ENCODE measurements around the gene KRTAP10-3.

KRTAP10-3 gene

DNA sequence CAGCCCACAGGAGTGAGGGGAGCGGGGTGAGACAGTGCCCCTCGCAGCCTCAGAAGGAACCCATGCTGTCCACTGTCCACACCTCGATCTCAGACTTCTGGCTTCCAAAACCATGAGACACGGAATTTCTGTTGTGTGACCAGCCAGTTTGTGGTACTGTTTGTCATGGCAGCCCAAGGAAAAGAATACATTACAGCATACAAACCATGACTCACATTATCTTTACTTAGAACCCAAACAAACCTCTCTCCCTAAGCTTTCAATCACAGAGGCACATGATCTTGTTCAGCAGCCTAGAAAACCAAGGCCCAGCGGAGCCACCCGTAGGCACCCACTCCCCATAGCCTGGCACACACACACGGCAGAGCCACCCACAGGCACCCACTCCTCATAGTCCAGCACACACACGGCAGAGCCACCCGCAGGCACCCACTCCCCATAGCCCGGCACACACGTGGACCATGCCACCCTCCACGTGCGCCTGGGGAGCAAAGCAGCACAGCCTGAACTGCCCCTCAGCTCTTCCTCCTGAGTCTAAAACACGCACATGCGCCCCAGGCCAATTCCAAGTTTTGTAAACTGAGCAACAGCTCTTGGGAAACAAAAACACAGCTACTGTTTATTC lies 14.5 kb upstream of the KRTAP10-3 start:
- no peak overlapping the region for H3K4me3 ChIP-seq (ENCODE audit: low read depth, low read length)
- TF ChIP-seq, protein P1, sequence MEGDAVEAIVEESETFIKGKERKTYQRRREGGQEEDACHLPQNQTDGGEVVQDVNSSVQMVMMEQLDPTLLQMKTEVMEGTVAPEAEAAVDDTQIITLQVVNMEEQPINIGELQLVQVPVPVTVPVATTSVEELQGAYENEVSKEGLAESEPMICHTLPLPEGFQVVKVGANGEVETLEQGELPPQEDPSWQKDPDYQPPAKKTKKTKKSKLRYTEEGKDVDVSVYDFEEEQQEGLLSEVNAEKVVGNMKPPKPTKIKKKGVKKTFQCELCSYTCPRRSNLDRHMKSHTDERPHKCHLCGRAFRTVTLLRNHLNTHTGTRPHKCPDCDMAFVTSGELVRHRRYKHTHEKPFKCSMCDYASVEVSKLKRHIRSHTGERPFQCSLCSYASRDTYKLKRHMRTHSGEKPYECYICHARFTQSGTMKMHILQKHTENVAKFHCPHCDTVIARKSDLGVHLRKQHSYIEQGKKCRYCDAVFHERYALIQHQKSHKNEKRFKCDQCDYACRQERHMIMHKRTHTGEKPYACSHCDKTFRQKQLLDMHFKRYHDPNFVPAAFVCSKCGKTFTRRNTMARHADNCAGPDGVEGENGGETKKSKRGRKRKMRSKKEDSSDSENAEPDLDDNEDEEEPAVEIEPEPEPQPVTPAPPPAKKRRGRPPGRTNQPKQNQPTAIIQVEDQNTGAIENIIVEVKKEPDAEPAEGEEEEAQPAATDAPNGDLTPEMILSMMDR (IDR thresholded peaks at IDR 0.05; ENCODE audit: control insufficient read depth, extremely low read depth, insufficient read depth): no peak
- no peak for DNase-seq (ENCODE audit: low read depth)

DNA sequence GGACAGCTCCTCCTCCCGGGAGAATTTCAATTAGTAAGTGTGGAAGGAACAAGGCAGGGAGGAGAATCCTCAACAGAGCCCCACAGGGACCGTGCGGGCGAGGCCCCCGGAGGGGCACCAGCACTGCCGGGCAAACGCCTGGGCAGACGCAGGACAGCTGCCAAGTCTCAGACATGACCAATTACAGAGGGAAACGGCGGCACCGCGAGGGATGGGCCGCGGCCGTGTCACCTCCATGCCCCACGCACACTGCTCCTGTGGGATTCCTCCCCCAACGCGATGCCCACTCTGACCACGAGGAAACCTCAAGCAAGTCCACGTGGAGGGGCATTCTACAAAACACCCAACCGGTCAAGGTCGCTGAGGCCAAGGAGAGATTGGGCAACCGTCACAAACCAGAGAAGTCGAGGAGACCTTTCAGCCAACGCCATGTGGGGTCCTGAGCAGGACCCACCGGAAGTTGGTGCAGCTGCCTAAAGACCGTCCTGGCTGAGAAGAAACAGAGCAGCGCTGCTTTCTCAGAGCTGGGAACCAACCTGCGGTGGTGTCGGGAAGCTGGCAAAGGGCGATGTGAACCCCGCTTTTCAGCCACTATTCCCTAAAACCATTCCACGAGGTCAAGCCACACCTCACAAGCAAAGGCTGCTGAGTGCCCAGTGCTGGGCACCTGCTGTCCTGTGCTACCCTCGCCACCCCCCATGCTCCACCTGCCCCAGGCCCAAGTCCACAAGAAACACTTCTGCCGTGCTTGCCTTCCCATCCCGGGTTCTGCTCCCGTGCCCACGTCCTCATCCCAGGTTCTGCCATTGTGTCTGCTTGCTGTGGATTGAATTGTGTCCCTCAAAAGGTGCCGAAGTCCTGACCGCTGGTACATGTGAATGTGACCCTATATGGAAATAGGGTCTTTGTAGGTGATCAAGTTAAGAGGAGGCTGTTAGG lies 13.5 kb upstream of the KRTAP10-3 start:
- DNase-seq (ENCODE audit: low read depth): no peak
- TF ChIP-seq, protein P1 (IDR thresholded peaks at IDR 0.05; ENCODE audit: control insufficient read depth, extremely low read depth, insufficient read depth): no peak
- H3K4me3 ChIP-seq (ENCODE audit: low read depth, low read length): no peak overlapping the region

DNA sequence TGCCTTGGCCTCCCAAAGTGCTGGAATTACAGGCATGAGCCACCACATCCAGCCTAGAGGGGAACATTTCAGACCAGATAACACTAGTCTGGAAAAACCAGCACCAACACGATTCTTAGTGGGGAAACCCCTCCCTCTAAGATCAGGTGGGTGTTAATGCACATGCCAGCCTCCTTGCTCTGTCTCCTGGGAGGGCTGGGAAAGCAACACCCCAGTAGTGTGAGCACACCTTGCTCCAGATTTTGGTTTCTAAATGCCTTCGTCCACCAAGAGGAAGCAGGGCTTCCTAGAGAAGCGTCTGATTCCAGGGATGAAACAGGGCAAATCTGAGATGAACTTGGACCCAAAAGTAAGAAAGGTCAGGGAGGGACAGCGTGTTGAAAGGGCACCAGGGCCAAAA lies 12.7 kb upstream of the KRTAP10-3 start:
- TF ChIP-seq, protein P1 (IDR thresholded peaks at IDR 0.05; ENCODE audit: control insufficient read depth, extremely low read depth, insufficient read depth): no peak
- DNase-seq (ENCODE audit: low read depth): no peak
- no peak overlapping the region for H3K4me3 ChIP-seq (ENCODE audit: low read depth, low read length)

DNA sequence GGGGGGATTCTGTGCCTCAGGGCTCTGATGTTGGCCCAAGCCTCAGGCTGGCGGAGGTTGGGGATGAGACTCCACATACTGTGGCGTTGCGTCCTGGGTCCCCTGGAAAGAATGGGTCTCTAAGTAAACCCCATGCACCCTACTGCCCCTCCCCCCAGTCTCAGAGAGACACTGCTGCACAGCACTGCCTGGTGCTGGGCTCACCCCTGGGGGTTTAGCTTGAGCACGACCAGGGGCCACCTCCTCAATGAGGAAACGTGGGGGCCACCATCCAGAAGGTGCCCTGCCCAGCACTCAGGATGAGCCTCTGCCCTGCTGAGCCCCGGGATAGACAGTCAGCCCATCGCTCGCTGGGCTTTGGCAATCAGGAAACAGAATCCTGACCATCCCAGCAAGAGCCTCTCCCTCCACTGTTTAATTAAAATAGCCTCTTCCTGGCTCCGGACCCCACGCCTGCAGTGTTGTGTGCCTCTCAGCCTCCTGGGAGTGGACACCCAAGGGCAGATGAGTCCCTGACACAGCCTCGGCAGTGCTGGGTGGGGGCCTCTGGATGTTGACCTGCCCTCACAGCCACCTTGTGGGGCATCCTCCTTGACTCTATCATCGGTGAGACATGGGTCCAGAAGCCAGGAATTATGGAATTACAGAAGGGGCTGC lies 11.4 kb upstream of the KRTAP10-3 start:
- no peak for DNase-seq (ENCODE audit: low read depth)
- TF ChIP-seq, protein P1 (IDR thresholded peaks at IDR 0.05; ENCODE audit: control insufficient read depth, extremely low read depth, insufficient read depth): no peak
- no peak overlapping the region for H3K4me3 ChIP-seq (ENCODE audit: low read depth, low read length)

DNA sequence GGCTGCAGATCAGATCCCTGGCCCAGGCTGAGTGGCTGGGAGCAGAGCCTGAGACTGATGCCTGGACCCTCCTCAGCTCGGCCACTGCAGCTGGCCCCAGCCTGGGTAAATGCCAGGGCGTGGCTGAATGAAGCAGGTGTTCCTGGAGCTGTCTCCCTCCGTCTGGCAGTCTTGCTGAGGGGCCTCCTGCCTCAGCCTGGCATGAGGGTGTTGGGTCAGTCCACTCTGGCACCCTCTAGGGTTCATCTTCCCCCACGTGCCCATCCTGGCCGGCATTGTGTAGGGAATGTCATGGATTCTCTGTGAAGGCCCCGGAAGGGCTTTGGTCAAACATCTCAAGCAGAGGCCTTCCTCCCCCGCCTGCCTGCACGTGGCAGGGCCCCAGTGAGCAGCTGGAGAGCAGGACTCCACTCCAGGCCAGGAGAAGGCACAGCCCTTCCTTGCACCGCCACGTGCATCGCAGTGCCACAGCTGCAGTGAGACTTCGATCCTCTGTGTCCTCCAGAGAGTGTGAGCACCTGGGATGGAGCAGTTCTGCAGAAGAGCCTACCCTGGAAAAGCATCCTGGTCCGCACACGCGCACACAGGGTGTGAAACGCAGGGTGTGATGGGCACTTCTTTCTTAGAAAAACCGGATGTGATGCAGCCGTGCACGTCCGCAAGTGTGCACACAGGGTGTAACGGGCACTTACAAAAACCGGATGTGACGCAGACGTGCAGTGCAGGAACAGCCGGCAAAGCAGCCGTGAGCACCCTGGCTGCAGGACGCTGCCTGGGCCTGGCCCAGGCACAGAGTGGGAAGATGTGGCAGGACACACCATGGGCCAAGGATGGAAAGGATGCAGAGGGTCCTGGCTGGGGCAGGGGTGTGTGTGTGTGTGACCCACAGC lies 10.3 kb upstream of the KRTAP10-3 start:
- TF ChIP-seq, protein P1 (IDR thresholded peaks at IDR 0.05; ENCODE audit: control insufficient read depth, extremely low read depth, insufficient read depth): no peak
- no peak overlapping the region for H3K4me3 ChIP-seq (ENCODE audit: low read depth, low read length)
- no peak for DNase-seq (ENCODE audit: low read depth)

DNA sequence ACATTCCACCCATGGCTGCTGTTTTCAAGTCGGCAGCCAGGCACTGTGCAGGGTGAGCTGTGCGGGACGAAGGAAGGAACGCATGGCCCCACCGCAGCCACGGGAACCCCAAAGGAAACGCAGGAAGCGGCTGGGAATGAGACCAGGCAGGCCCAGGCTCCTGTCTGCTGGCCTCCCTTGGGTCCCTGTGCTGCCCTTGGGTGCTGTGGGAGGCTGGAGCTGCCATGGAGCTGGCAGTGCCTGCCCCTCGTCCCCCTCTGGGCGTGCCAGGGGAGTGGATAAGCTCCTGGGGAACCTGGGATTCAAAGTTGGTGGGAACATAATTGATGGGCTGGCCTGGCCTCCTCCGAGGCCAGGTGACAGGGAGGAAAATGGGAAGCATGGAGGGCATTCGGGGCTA lies 9.7 kb upstream of the KRTAP10-3 start:
- TF ChIP-seq, protein P1 (IDR thresholded peaks at IDR 0.05; ENCODE audit: control insufficient read depth, extremely low read depth, insufficient read depth): no peak
- no peak overlapping the region for H3K4me3 ChIP-seq (ENCODE audit: low read depth, low read length)
- no peak for DNase-seq (ENCODE audit: low read depth)
